Progenitor cell of endocrine pancreas (in vitro differentiated cells): ENCODE data around the gene WDFY3. TPM values are rescaled to one million over a fixed set of nuclear protein-coding genes. Genes with fewer than 3 reads are reported as not detected.

ENCODE experiments used
- DNase-seq: peaks from one replicate; pipeline ENCODE4 v3.0.0; 2021; ENCODE audit warnings: low spot score; ENCODE audit not compliant: unreplicated experiment
- H3K27ac Mint-ChIP-seq: 2 replicates; pipeline ENCODE4 v1.8.0; 2021; ENCODE audit warnings: mild to moderate bottlenecking, moderate library complexity, mixed read lengths
- H3K27me3 Mint-ChIP-seq: 2 replicates; pipeline ENCODE4 v1.8.0; 2021; ENCODE audit warnings: mixed read lengths
- H3K36me3 Mint-ChIP-seq: 2 replicates; pipeline ENCODE4 v1.8.0; 2022; ENCODE audit warnings: mixed read lengths; ENCODE audit not compliant: insufficient read depth
- H3K4me1 Mint-ChIP-seq: 2 replicates; pipeline ENCODE4 v1.8.0; 2021; ENCODE audit warnings: low read depth, mixed read lengths
- H3K4me3 Mint-ChIP-seq: 2 replicates; pipeline ENCODE4 v1.8.0; 2021; ENCODE audit warnings: low read depth, mild to moderate bottlenecking, moderate library complexity, mixed read lengths
- H3K9me3 Mint-ChIP-seq: 2 replicates; pipeline ENCODE4 v1.8.0; 2021; ENCODE audit warnings: low read depth, mixed read lengths
- CTCF ChIP-seq: fragments of 200-600 bp; sonication (generic); IDR thresholded peaks from one replicate; pipeline ENCODE4 v1.5.0; 2021; ENCODE audit warnings: antibody characterized with exemption, mild to moderate bottlenecking; ENCODE audit not compliant: unreplicated experiment
- total RNA-seq: library from RNA; stranded (reverse); gene quantifications from 2 replicates; pipeline ENCODE4 v1.2.1, GENCODE V29; 2021

Gene WDFY3
- total RNA-seq, 1 donor from 2014 or later: 115 TPM

GRCh38 chr4:84648863-84649647, 317.4 kb downstream of the WDFY3 start:
- Mint-ChIP-seq H3K27ac (no peak overlapping the region), H3K4me1 (peaks cover 27% of the 10 kb centered on the region), H3K27me3 (no peaks in the 10 kb centered on the region), H3K36me3 (peaks cover 20% of the 10 kb centered on the region), H3K4me3 (no peak overlapping the region), H3K9me3 (no peaks in the 10 kb centered on the region)
- no peak for DNase-seq
- TF ChIP-seq CTCF: no peak

- Mint-ChIP-seq H3K27me3 (no peaks in the 10 kb centered on the region), H3K9me3 (no peaks in the 10 kb centered on the region), H3K4me1 (peaks cover 27% of the 10 kb centered on the region), H3K36me3 (peaks cover 15% of the 10 kb centered on the region), H3K27ac (no peak overlapping the region), H3K4me3 (no peak overlapping the region)
- no peak for DNase-seq
- TF ChIP-seq CTCF: no peak
These were observed 318.3 kb downstream of the WDFY3 start for GRCh38 chr4:84648178-84648577.

- no peak for TF ChIP-seq CTCF
- H3K27ac Mint-ChIP-seq: no peak overlapping the region
- H3K4me3 Mint-ChIP-seq: no peak overlapping the region
- H3K27me3 Mint-ChIP-seq: no peaks in the 10 kb centered on the region
- peaks cover 26% of the 10 kb centered on the region for H3K4me1 Mint-ChIP-seq
- no peak for DNase-seq
- H3K9me3 Mint-ChIP-seq: no peaks in the 10 kb centered on the region
- peaks cover 15% of the 10 kb centered on the region for H3K36me3 Mint-ChIP-seq
These were observed 319.1 kb downstream of the WDFY3 start for GRCh38 chr4:84647312-84647884.

GRCh38 chr4:84644087-84644486, 322.4 kb downstream of the WDFY3 start:
- Mint-ChIP-seq H3K4me3 (no peak overlapping the region), H3K36me3 (peaks cover 14% of the 10 kb centered on the region), H3K27ac (no peak overlapping the region), H3K9me3 (no peaks in the 10 kb centered on the region), H3K27me3 (no peaks in the 10 kb centered on the region), H3K4me1 (peaks cover 15% of the 10 kb centered on the region)
- no peak for DNase-seq
- no peak for TF ChIP-seq CTCF

GRCh38 chr4:84639145-84639544, 327.3 kb downstream of the WDFY3 start:
- Mint-ChIP-seq H3K27me3 (no peaks in the 10 kb centered on the region), H3K27ac (no peak overlapping the region), H3K4me3 (no peak overlapping the region), H3K4me1 (no peaks in the 10 kb centered on the region), H3K36me3 (peaks cover 10% of the 10 kb centered on the region), H3K9me3 (no peaks in the 10 kb centered on the region)
- DNase-seq: no peak
- TF ChIP-seq CTCF: no peak
